Panc1 (cell line): ENCODE data around the gene PARP9.

Source experiments
- CTCF ChIP-seq: fragments of 450-650 bp; IDR thresholded peaks from 2 replicates; pipeline ENCODE4 v1.5.1; 2017; ENCODE audit warnings: mild to moderate bottlenecking
- POLR2AphosphoS5 ChIP-seq: IDR thresholded peaks from 2 replicates; pipeline ENCODE4 v1.6.1; 2012; ENCODE audit warnings: mild to moderate bottlenecking, low read depth, low read length, moderate library complexity
- SIN3A ChIP-seq: IDR thresholded peaks from 2 replicates; pipeline ENCODE4 v1.6.1; 2012; ENCODE audit warnings: low read depth, mild to moderate bottlenecking, low read length, moderate library complexity, borderline replicate concordance; ENCODE audit not compliant: insufficient read depth
- TCF7L2 ChIP-seq: IDR thresholded peaks from 2 replicates; pipeline ENCODE4 v1.6.1; 2011; ENCODE audit warnings: mild to moderate bottlenecking, low read depth, low read length, inconsistent platforms

GRCh38 chr3:122548619-122549018 is 15.5 kb downstream of the PARP9 start:
- TF ChIP-seq CTCF (no peak), SIN3A (no peak), TCF7L2 (no peak), POLR2AphosphoS5 (no peak)
